Measurements from ENCODE around the gene PRKCG.

DNA sequence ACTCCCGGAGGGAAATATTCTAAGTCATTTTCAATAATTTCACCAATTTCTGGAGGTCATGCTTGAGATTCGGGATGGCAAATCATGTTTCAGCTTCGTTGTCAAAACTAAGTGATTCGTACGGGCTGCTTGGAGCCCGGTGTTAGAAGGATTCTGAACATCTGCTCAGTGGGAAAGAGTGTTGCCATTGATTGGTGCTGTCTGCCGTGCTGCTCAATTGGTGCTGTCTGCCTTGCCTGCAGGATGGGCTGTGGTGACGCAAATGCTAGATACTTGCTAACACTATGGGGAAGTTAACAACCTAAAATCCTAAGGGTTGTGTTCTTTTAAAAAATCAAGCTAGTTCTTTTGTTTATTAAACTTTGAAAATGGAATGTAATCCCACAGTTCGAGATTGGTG lies 63.4 kb downstream of the PRKCG start:
- TF ChIP-seq, protein P1, sequence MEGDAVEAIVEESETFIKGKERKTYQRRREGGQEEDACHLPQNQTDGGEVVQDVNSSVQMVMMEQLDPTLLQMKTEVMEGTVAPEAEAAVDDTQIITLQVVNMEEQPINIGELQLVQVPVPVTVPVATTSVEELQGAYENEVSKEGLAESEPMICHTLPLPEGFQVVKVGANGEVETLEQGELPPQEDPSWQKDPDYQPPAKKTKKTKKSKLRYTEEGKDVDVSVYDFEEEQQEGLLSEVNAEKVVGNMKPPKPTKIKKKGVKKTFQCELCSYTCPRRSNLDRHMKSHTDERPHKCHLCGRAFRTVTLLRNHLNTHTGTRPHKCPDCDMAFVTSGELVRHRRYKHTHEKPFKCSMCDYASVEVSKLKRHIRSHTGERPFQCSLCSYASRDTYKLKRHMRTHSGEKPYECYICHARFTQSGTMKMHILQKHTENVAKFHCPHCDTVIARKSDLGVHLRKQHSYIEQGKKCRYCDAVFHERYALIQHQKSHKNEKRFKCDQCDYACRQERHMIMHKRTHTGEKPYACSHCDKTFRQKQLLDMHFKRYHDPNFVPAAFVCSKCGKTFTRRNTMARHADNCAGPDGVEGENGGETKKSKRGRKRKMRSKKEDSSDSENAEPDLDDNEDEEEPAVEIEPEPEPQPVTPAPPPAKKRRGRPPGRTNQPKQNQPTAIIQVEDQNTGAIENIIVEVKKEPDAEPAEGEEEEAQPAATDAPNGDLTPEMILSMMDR (IDR thresholded peaks at IDR 0.05; ENCODE audit: control extremely low read depth in 1 of 3, insufficient read depth in 1 of 3, low read depth in 1 of 3, low read length in 3 of 3): no peak
- TF ChIP-seq JUND (IDR thresholded peaks at IDR 0.05; ENCODE audit: low read length) (no peak), SAP30 (IDR thresholded peaks at IDR 0.05; ENCODE audit: insufficient read depth, insufficient replicate concordance, low read length) (no peak), POLR2AphosphoS5 (IDR thresholded peaks at IDR 0.05; ENCODE audit: low read depth, low read length) (no peak; the same call in 1 of the 2 replicates), TAF1 (IDR thresholded peaks at IDR 0.05; ENCODE audit: low read depth, low read length) (no peak), EZH2 (IDR thresholded peaks at IDR 0.05; ENCODE audit: low read depth, low read length, severe bottlenecking) (no peak), NRF1 (IDR thresholded peaks at IDR 0.05; ENCODE audit: low read depth, low read length) (no peak), POLR2A (IDR thresholded peaks at IDR 0.05; ENCODE audit: control extremely low read depth in 1 of 2, low read depth in 2 of 2, low read length in 2 of 2) (no peak), SP2 (IDR thresholded peaks at IDR 0.05; ENCODE audit: low read length) (no peak), SIN3A (conservative IDR thresholded peaks at IDR 0.05 in 1 of 2, IDR thresholded peaks at IDR 0.05 in 1 of 2; ENCODE audit: low read depth in 1 of 2, low read length in 2 of 2) (no peak)
- TF ChIP-seq, protein P2, sequence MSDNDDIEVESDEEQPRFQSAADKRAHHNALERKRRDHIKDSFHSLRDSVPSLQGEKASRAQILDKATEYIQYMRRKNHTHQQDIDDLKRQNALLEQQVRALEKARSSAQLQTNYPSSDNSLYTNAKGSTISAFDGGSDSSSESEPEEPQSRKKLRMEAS (IDR thresholded peaks at IDR 0.05): peak; percentile 55; the same call in 1 of the 2 replicates
- TF ChIP-seq, protein P3, sequence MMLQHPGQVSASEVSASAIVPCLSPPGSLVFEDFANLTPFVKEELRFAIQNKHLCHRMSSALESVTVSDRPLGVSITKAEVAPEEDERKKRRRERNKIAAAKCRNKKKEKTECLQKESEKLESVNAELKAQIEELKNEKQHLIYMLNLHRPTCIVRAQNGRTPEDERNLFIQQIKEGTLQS (IDR thresholded peaks at IDR 0.05; ENCODE audit: insufficient read depth, low read depth, low read length): no peak
